GM23338 (cell line): ENCODE results near the gene CFHR2.

Source experiments
- CREB1 ChIP-seq: fragments of 250-450 bp; sonication (Bioruptor Pico); IDR thresholded peaks from 2 replicates; pipeline ENCODE4 v1.5.0; 2020; ENCODE audit warnings: low read depth, mild to moderate bottlenecking, moderate library complexity
- EZH2 ChIP-seq: fragments of 200-600 bp; sonication (generic); IDR thresholded peaks from one replicate; pipeline ENCODE4 v1.8.0; 2017; ENCODE audit warnings: antibody characterized with exemption, mild to moderate bottlenecking, low read depth; ENCODE audit not compliant: unreplicated experiment
- EZH2phosphoT487 ChIP-seq: fragments of 200-600 bp; sonication (generic); IDR thresholded peaks from one replicate; pipeline ENCODE4 v1.8.1; 2018; ENCODE audit warnings: antibody characterized with exemption; ENCODE audit not compliant: unreplicated experiment
- POLR2AphosphoS5 ChIP-seq: IDR thresholded peaks from 2 replicates; pipeline ENCODE4 v1.6.1; 2016; ENCODE audit warnings: antibody characterized with exemption, low read depth
- STAT1 ChIP-seq: IDR thresholded peaks from one replicate; pipeline ENCODE4 v1.6.1; 2016; ENCODE audit warnings: antibody characterized with exemption; ENCODE audit not compliant: unreplicated experiment
- ZNF114 ChIP-seq: fragments of 250-450 bp; sonication (Bioruptor Pico); IDR thresholded peaks from 2 replicates; pipeline ENCODE4 v1.5.0; 2020; ENCODE audit warnings: mild to moderate bottlenecking, moderate library complexity
- ZNF331 ChIP-seq: fragments of 250-450 bp; sonication (Bioruptor Pico); IDR thresholded peaks from 2 replicates; pipeline ENCODE4 v1.5.0; 2020; ENCODE audit warnings: low read depth, mild to moderate bottlenecking, moderate library complexity
- TF ChIP-seq, protein P1 (sequence below), 2 experiments: fragments of 200-600 bp in 1 of 2; sonication (generic) in 1 of 2; conservative IDR thresholded peaks; 2 replicates each; pipeline versions ENCODE4 v1.5.1 to v1.6.1; 2016 to 2017; ENCODE audit warnings: antibody characterized with exemption in 2 of 2, low read depth in 2 of 2, mild to moderate bottlenecking in 2 of 2, moderate library complexity in 1 of 2
- TF ChIP-seq, protein P2 (sequence below): IDR thresholded peaks from one replicate; pipeline ENCODE4 v1.6.1; 2018; ENCODE audit warnings: antibody characterized with exemption; ENCODE audit not compliant: unreplicated experiment

DNA sequence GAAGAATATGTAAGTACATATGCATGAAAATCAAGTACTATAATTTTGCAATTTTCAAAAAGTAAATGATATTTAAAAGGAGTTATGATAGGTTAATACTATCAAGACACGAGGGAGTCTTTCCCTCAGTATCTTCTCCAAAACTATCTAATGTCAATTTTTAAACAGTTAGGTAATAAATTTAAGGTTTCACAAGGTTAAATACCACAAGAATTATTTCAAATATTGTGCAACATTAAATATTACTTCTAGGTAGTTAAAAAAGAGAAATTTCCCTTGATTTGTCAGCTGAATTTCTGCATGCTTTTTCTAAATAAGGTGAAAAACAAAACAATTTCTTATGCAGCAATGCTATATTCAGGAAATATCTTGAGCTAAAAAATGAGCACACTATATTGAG is 37.3 kb downstream of the CFHR2 start:
- TF ChIP-seq, protein P1, sequence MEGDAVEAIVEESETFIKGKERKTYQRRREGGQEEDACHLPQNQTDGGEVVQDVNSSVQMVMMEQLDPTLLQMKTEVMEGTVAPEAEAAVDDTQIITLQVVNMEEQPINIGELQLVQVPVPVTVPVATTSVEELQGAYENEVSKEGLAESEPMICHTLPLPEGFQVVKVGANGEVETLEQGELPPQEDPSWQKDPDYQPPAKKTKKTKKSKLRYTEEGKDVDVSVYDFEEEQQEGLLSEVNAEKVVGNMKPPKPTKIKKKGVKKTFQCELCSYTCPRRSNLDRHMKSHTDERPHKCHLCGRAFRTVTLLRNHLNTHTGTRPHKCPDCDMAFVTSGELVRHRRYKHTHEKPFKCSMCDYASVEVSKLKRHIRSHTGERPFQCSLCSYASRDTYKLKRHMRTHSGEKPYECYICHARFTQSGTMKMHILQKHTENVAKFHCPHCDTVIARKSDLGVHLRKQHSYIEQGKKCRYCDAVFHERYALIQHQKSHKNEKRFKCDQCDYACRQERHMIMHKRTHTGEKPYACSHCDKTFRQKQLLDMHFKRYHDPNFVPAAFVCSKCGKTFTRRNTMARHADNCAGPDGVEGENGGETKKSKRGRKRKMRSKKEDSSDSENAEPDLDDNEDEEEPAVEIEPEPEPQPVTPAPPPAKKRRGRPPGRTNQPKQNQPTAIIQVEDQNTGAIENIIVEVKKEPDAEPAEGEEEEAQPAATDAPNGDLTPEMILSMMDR (conservative IDR thresholded peaks at IDR 0.05; ENCODE audit: low read depth in 2 of 2) = no peak
- TF ChIP-seq POLR2AphosphoS5 = no peak
- TF ChIP-seq, protein P2, sequence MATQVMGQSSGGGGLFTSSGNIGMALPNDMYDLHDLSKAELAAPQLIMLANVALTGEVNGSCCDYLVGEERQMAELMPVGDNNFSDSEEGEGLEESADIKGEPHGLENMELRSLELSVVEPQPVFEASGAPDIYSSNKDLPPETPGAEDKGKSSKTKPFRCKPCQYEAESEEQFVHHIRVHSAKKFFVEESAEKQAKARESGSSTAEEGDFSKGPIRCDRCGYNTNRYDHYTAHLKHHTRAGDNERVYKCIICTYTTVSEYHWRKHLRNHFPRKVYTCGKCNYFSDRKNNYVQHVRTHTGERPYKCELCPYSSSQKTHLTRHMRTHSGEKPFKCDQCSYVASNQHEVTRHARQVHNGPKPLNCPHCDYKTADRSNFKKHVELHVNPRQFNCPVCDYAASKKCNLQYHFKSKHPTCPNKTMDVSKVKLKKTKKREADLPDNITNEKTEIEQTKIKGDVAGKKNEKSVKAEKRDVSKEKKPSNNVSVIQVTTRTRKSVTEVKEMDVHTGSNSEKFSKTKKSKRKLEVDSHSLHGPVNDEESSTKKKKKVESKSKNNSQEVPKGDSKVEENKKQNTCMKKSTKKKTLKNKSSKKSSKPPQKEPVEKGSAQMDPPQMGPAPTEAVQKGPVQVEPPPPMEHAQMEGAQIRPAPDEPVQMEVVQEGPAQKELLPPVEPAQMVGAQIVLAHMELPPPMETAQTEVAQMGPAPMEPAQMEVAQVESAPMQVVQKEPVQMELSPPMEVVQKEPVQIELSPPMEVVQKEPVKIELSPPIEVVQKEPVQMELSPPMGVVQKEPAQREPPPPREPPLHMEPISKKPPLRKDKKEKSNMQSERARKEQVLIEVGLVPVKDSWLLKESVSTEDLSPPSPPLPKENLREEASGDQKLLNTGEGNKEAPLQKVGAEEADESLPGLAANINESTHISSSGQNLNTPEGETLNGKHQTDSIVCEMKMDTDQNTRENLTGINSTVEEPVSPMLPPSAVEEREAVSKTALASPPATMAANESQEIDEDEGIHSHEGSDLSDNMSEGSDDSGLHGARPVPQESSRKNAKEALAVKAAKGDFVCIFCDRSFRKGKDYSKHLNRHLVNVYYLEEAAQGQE = no peak
- TF ChIP-seq EZH2phosphoT487 = no peak
- TF ChIP-seq EZH2 = no peak
- TF ChIP-seq ZNF114 (CRISPR knock-in tag) = no peak
- TF ChIP-seq CREB1 (CRISPR knock-in tag) = no peak
- no peak for TF ChIP-seq ZNF331 (CRISPR knock-in tag)
- TF ChIP-seq STAT1 = no peak
